ENCODE results near the gene ING3. TPM values are rescaled to one million over a fixed set of nuclear protein-coding genes. Genes with fewer than 3 reads are reported as not detected.

Gene ING3
- polyA plus RNA-seq, 1 donor (not counting 4 experiments of a cell fraction or from before 2014, with no cell fraction given): 9.0 TPM

- H3K4me2 ChIP-seq (ENCODE audit: control insufficient read depth, extremely low read depth, insufficient read depth, low read depth, low read length): no peak overlapping the region
- H3K36me3 ChIP-seq (ENCODE audit: control insufficient read depth in 2 of 2, extremely low read depth in 1 of 2, insufficient read depth in 2 of 2, low read length in 2 of 2): no peaks in the 10 kb centered on the region
- H3K27me3 ChIP-seq (ENCODE audit: control insufficient read depth, extremely low read depth, insufficient read depth, low read length): no peaks in the 10 kb centered on the region
- no peak overlapping the region for H3K9ac ChIP-seq (ENCODE audit: control insufficient read depth, extremely low read depth, insufficient read depth, low read length)
- H3K27ac ChIP-seq (ENCODE audit: control insufficient read depth, insufficient read depth, low read length): no peak overlapping the region
- H3K79me2 ChIP-seq (ENCODE audit: control insufficient read depth, insufficient read depth, low read length): no peaks in the 10 kb centered on the region
- no peak overlapping the region for H3K4me3 ChIP-seq (ENCODE audit: control insufficient read depth in 2 of 3, extremely low read depth in 1 of 3, insufficient read depth in 2 of 3, low read depth in 1 of 3, low read length in 3 of 3)
- H2AFZ ChIP-seq (ENCODE audit: control insufficient read depth, low read length): no peak overlapping the region
- FAIRE-seq (no peak), DNase-seq (ENCODE audit: low read depth, low spot score) (no peak)
- no peak for TF ChIP-seq EZH2 (IDR thresholded peaks at IDR 0.05; ENCODE audit: low read length)
- no peak for TF ChIP-seq CTCF (optimal IDR thresholded peaks at IDR 0.05 in 1 of 3, IDR thresholded peaks at IDR 0.05 in 1 of 3, conservative IDR thresholded peaks at IDR 0.05 in 1 of 3; ENCODE audit: extremely low read depth in 1 of 3, insufficient read depth in 2 of 3, low read length in 3 of 3)
- dilution Hi-C loops (cut with MboI; ENCODE audit: extremely low pct_ligation_motif_present, low sequenced_read_pairs): no loop called here
- no peaks in the 10 kb centered on the region for H3K9me1 ChIP-seq (ENCODE audit: control insufficient read depth, extremely low read depth, insufficient read depth, low read length)
- peaks cover 10% of the 10 kb centered on the region for H3K4me1 ChIP-seq (ENCODE audit: control insufficient read depth, extremely low read depth, insufficient read depth, low read length)
- no peaks in the 10 kb centered on the region for H4K20me1 ChIP-seq (ENCODE audit: control insufficient read depth, extremely low read depth, insufficient read depth, low read length)
- no peaks in the 10 kb centered on the region for H3K9me3 ChIP-seq (ENCODE audit: control insufficient read depth, low read depth, low read length)
Observed at GRCh38 chr7:120993553-120994191, 43.1 kb downstream of the ING3 start.

- Histone ChIP-seq H3K27ac (ENCODE audit: control insufficient read depth, insufficient read depth, low read length) (no peak overlapping the region), H4K20me1 (ENCODE audit: control insufficient read depth, extremely low read depth, insufficient read depth, low read length) (no peaks in the 10 kb centered on the region), H3K4me1 (ENCODE audit: control insufficient read depth, extremely low read depth, insufficient read depth, low read length) (peaks cover 7% of the 10 kb centered on the region), H3K27me3 (ENCODE audit: control insufficient read depth, extremely low read depth, insufficient read depth, low read length) (no peaks in the 10 kb centered on the region), H3K79me2 (ENCODE audit: control insufficient read depth, insufficient read depth, low read length) (no peaks in the 10 kb centered on the region), H3K4me3 (ENCODE audit: control insufficient read depth in 2 of 3, extremely low read depth in 1 of 3, insufficient read depth in 2 of 3, low read depth in 1 of 3, low read length in 3 of 3) (no peak overlapping the region), H3K9ac (ENCODE audit: control insufficient read depth, extremely low read depth, insufficient read depth, low read length) (no peak overlapping the region), H3K9me3 (ENCODE audit: control insufficient read depth, low read depth, low read length) (no peaks in the 10 kb centered on the region), H3K36me3 (ENCODE audit: control insufficient read depth in 2 of 2, extremely low read depth in 1 of 2, insufficient read depth in 2 of 2, low read length in 2 of 2) (no peaks in the 10 kb centered on the region), H3K9me1 (ENCODE audit: control insufficient read depth, extremely low read depth, insufficient read depth, low read length) (no peaks in the 10 kb centered on the region), H2AFZ (ENCODE audit: control insufficient read depth, low read length) (no peak overlapping the region), H3K4me2 (ENCODE audit: control insufficient read depth, extremely low read depth, insufficient read depth, low read depth, low read length) (no peak overlapping the region)
- FAIRE-seq (no peak), DNase-seq (ENCODE audit: low read depth, low spot score) (no peak)
- dilution Hi-C loops (cut with MboI; ENCODE audit: extremely low pct_ligation_motif_present, low sequenced_read_pairs): no loop called here
- no peak for TF ChIP-seq CTCF (optimal IDR thresholded peaks at IDR 0.05 in 1 of 3, IDR thresholded peaks at IDR 0.05 in 1 of 3, conservative IDR thresholded peaks at IDR 0.05 in 1 of 3; ENCODE audit: extremely low read depth in 1 of 3, insufficient read depth in 2 of 3, low read length in 3 of 3)
- TF ChIP-seq EZH2 (IDR thresholded peaks at IDR 0.05; ENCODE audit: low read length): no peak
Observed at GRCh38 chr7:120994512-120995410, 44.2 kb downstream of the ING3 start.

All from keratinocyte (primary cell).